Type B pancreatic cell (in vitro differentiated cells): ENCODE measurements around the gene ZNF366. TPM values are rescaled to one million over a fixed set of nuclear protein-coding genes. Genes with fewer than 3 reads are reported as not detected.

Experiments used
- DNase-seq: peaks from one replicate; pipeline ENCODE4 v3.0.0; 2021; ENCODE audit warnings: mixed read lengths; ENCODE audit not compliant: unreplicated experiment; ENCODE audit errors: extremely low spot score
- H3K27ac Mint-ChIP-seq: 2 replicates; pipeline ENCODE4 v1.8.0; 2021; ENCODE audit warnings: mild to moderate bottlenecking, mixed read lengths
- H3K27me3 Mint-ChIP-seq: 2 replicates; pipeline ENCODE4 v1.8.0; 2021; ENCODE audit warnings: mixed read lengths
- H3K36me3 Mint-ChIP-seq: 2 replicates; pipeline ENCODE4 v1.8.0; 2021; ENCODE audit warnings: mixed read lengths
- H3K4me1 Mint-ChIP-seq: one replicate; pipeline ENCODE4 v1.8.0; 2021; ENCODE audit warnings: mixed read lengths; ENCODE audit not compliant: unreplicated experiment
- H3K4me3 Mint-ChIP-seq: 2 replicates; pipeline ENCODE4 v1.8.0; 2021; ENCODE audit warnings: mild to moderate bottlenecking, mixed read lengths
- H3K9me3 Mint-ChIP-seq: 2 replicates; pipeline ENCODE4 v1.8.0; 2021; ENCODE audit warnings: mixed read lengths
- CTCF ChIP-seq: fragments of 200-600 bp; sonication (generic); conservative IDR thresholded peaks from 2 replicates; pipeline ENCODE4 v1.5.0; 2021; ENCODE audit warnings: antibody characterized with exemption, mild to moderate bottlenecking
- total RNA-seq: library from RNA; stranded (reverse); gene quantifications from 2 replicates; pipeline ENCODE4 v1.2.1, GENCODE V29; 2021; ENCODE audit warnings: low replicate concordance

Gene ZNF366
- total RNA-seq, 1 donor from 2014 or later, result not detected

GRCh38 chr5:72511366-72511765 is 4.2 kb upstream of the ZNF366 start:
- Mint-ChIP-seq H3K27ac (no peak overlapping the region), H3K4me1 (peaks cover 28% of the 10 kb centered on the region), H3K27me3 (no peaks in the 10 kb centered on the region), H3K36me3 (no peaks in the 10 kb centered on the region), H3K9me3 (no peaks in the 10 kb centered on the region), H3K4me3 (no peak overlapping the region)
- no peak for DNase-seq
- TF ChIP-seq CTCF, result no peak

GRCh38 chr5:72510610-72511181 is 3.5 kb upstream of the ZNF366 start:
- H3K4me3 Mint-ChIP-seq, result no peak overlapping the region
- H3K4me1 Mint-ChIP-seq, result peaks cover 28% of the 10 kb centered on the region
- DNase-seq, result no peak
- H3K36me3 Mint-ChIP-seq, result no peaks in the 10 kb centered on the region
- H3K27me3 Mint-ChIP-seq, result no peaks in the 10 kb centered on the region
- TF ChIP-seq CTCF, result no peak
- H3K27ac Mint-ChIP-seq, result no peak overlapping the region
- no peaks in the 10 kb centered on the region for H3K9me3 Mint-ChIP-seq

GRCh38 chr5:72509401-72509800 is 2.2 kb upstream of the ZNF366 start:
- no peaks in the 10 kb centered on the region for H3K36me3 Mint-ChIP-seq
- no peak overlapping the region for H3K4me3 Mint-ChIP-seq
- no peak for TF ChIP-seq CTCF
- no peaks in the 10 kb centered on the region for H3K9me3 Mint-ChIP-seq
- H3K4me1 Mint-ChIP-seq, result peaks cover 28% of the 10 kb centered on the region
- H3K27ac Mint-ChIP-seq, result no peak overlapping the region
- no peaks in the 10 kb centered on the region for H3K27me3 Mint-ChIP-seq
- no peak for DNase-seq

- DNase-seq, result no peak
- H3K9me3 Mint-ChIP-seq, result no peaks in the 10 kb centered on the region
- H3K27me3 Mint-ChIP-seq, result no peaks in the 10 kb centered on the region
- H3K36me3 Mint-ChIP-seq, result no peaks in the 10 kb centered on the region
- TF ChIP-seq CTCF, result no peak
- peaks cover 28% of the 10 kb centered on the region for H3K4me1 Mint-ChIP-seq
- H3K27ac Mint-ChIP-seq, result no peak overlapping the region
- H3K4me3 Mint-ChIP-seq, result no peak overlapping the region
Measured at GRCh38 chr5:72508241-72509170, 1.3 kb upstream of the ZNF366 start.

- Mint-ChIP-seq H3K27me3 (no peaks in the 10 kb centered on the region), H3K4me1 (peaks cover 28% of the 10 kb centered on the region), H3K27ac (no peak overlapping the region), H3K4me3 (no peak overlapping the region), H3K36me3 (no peaks in the 10 kb centered on the region), H3K9me3 (no peaks in the 10 kb centered on the region)
- no peak for DNase-seq
- no peak for TF ChIP-seq CTCF
Measured at GRCh38 chr5:72507907-72508238, 663 bp upstream of the ZNF366 start.
